Measurements from ENCODE around the gene ANKRD63. TPM values are rescaled to one million over a fixed set of nuclear protein-coding genes. Genes with fewer than 3 reads are reported as not detected.

ANKRD63 gene
- total RNA-seq = not detected in 2 replicates

GRCh38 chr15:40282869-40283614, at the start of gene ANKRD63:
TSS of gene ANKRD63 (minus strand) at chr15:40283064. CDS start at chr15:40282586, 478 bp downstream.

GRCh38 chr15:40323239-40323952, 40.5 kb upstream of the ANKRD63 start, which contains the start of gene INAFM2:
TSS of gene INAFM2 (plus strand) at chr15:40323692. CDS start at chr15:40324056, 364 bp downstream.

GRCh38 chr15:40307421-40308211, 24.8 kb upstream of the ANKRD63 start, which contains the start of gene PLCB2:
TSS of gene PLCB2 (minus strand) at chr15:40307935. CDS start at chr15:40307672, 263 bp downstream.

GRCh38 chr15:40238532-40239403, 44.1 kb downstream of the ANKRD63 start, which contains the start of gene PAK6:
TSS of gene PAK6 (plus strand) at chr15:40239063. CDS start at chr15:40264786, 25,723 bp downstream.

Other genes starting within 250 kb of the ANKRD63 start
- gene SRP14, start 243.9 kb downstream of the ANKRD63 start, total RNA-seq = 128 and 137 TPM in 2 replicates
- gene BMF, start 174.2 kb downstream of the ANKRD63 start, total RNA-seq = 2.9 and 23.2 TPM in 2 replicates
- gene BUB1B, start 122.0 kb downstream of the ANKRD63 start, total RNA-seq = 3.9 and 8.4 TPM in 2 replicates
- gene PAK6, start 44.0 kb downstream of the ANKRD63 start, total RNA-seq = 0.54 and 0.79 TPM in 2 replicates
- 0.22 and 1.2 TPM in 2 replicates for gene PLCB2, start 24.9 kb upstream of the ANKRD63 start, total RNA-seq
- 6.7 and 9.1 TPM in 2 replicates for gene INAFM2, start 40.6 kb upstream of the ANKRD63 start, total RNA-seq
- 23.6 and 34.8 TPM in 2 replicates for gene CCDC9B, start 57.9 kb upstream of the ANKRD63 start, total RNA-seq
- not detected in 2 replicates for gene PHGR1, start 68.0 kb upstream of the ANKRD63 start, total RNA-seq
- 0.39 and 2.2 TPM in 2 replicates for gene DISP2, start 75.2 kb upstream of the ANKRD63 start, total RNA-seq
- gene KNSTRN, start 99.7 kb upstream of the ANKRD63 start, total RNA-seq = 14.5 and 15.8 TPM in 2 replicates
- gene IVD, start 122.7 kb upstream of the ANKRD63 start, total RNA-seq = 18.1 and 21.1 TPM in 2 replicates
- 14.5 and 17.3 TPM in 2 replicates for gene BAHD1, start 157.9 kb upstream of the ANKRD63 start, total RNA-seq
- 18.5 and 20.4 TPM in 2 replicates for gene CHST14, start 187.9 kb upstream of the ANKRD63 start, total RNA-seq